SU-DHL-6 (cell line): Measurements from ENCODE around the gene CDH13.

Experiments used
- CTCF ChIP-seq: fragments of 200-600 bp; sonication (generic); IDR thresholded peaks from one replicate; pipeline ENCODE4 v1.5.1; 2017; ENCODE audit warnings: antibody characterized with exemption, mild to moderate bottlenecking, low read length, moderate library complexity; ENCODE audit not compliant: insufficient read depth, poor library complexity, severe bottlenecking
- EZH2phosphoT487 ChIP-seq: fragments of 200-600 bp; sonication (generic), shearing (Covaris generic); conservative IDR thresholded peaks from 2 replicates; pipeline ENCODE4 v1.6.1; 2018; ENCODE audit warnings: mild to moderate bottlenecking, antibody characterized with exemption, low read length, moderate library complexity, mixed read lengths

DNA sequence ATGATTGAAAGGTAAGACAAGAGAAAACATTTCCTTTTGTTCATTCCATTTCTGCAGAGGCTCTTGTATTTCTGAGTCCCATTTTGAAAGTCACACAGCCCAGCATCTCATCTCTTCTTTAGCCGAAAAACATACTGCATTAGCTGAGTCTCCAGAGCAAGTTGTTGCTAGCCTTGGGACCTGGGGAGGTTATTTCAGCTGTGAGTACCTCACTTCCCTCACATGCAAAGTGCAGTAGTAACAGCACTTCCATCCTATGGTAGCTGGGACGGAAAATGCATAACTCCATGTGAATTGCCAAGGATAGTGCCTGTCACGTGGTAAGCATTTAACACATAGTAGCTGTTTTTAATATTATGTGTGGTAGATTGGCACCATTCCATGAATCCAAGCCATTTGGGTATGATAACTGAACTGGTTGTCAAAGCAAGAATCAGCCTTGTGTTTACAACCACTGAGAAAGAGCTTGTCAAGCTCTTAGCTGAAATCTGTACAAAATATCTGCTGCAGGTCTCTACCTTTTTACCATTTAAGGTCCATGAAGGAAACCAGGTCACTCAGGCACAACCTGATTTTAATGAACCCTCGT, 345.7 kb downstream of the CDH13 start:
- TF ChIP-seq CTCF (no peak), EZH2phosphoT487 (no peak)
